ENCODE measurements around the gene CHCHD10. TPM values are rescaled to one million over a fixed set of nuclear protein-coding genes. Genes with fewer than 3 reads are reported as not detected.
A peak's percentile ranks its signal among the peaks of the same experiment; 100 is the strongest.

CHCHD10 gene
- polyA plus RNA-seq, 1 experiment: 10.1 TPM

GRCh38 chr22:23774114-23774921, 6.5 kb upstream of the CHCHD10 start:
- no peak for TF ChIP-seq CTCF (IDR thresholded peaks at IDR 0.05; ENCODE audit: low read depth, low read length)
- H3K27ac ChIP-seq (ENCODE audit: low read depth, low read length): no peak overlapping the region
- H3K4me3 ChIP-seq (ENCODE audit: low read depth, low read length): no peak overlapping the region
- CTCF ChIA-PET: interaction anchor here (1.0 to 1.6 kb wide), 2 partner anchors 75 to 119 kb away, joined by 3 to 11 read pairs; no protein-coding TSS in a partner anchor
- DNase-seq (ENCODE audit: low read depth, low spot score): no peak
- POLR2A ChIA-PET: interaction anchor here (1.1 to 1.2 kb wide), 2 partner anchors 23 to 83 kb away, joined by 3 to 4 read pairs; partner anchors contain the start of gene ZNF70
- H3K27me3 ChIP-seq (ENCODE audit: control insufficient read depth, insufficient read depth, low read length): no peaks in the 10 kb centered on the region
- no peaks in the 10 kb centered on the region; the same call in 1 of the 2 replicates for H3K9me3 ChIP-seq (ENCODE audit: control insufficient read depth, insufficient read depth, low read length)

GRCh38 chr22:23773483-23774113, 5.8 kb upstream of the CHCHD10 start:
- H3K9me3 ChIP-seq (ENCODE audit: control insufficient read depth, insufficient read depth, low read length): no peaks in the 10 kb centered on the region; the same call in 1 of the 2 replicates
- ChIA-PET CTCF (interaction anchor here (1.1 kb wide), 1 partner anchor 76 kb away, joined by 3 read pairs; no protein-coding TSS in a partner anchor), POLR2A (interaction anchor here (1.2 kb wide), 1 partner anchor 23 kb away, joined by 3 read pairs; the partner anchor contains the start of gene ZNF70)
- no peaks in the 10 kb centered on the region for H3K27me3 ChIP-seq (ENCODE audit: control insufficient read depth, insufficient read depth, low read length)
- TF ChIP-seq CTCF (IDR thresholded peaks at IDR 0.05; ENCODE audit: low read depth, low read length): no peak
- H3K4me3 ChIP-seq (ENCODE audit: low read depth, low read length): peak overlapping the region; percentile 60
- no peak overlapping the region for H3K27ac ChIP-seq (ENCODE audit: low read depth, low read length)
- DNase-seq (ENCODE audit: low read depth, low spot score): no peak

GRCh38 chr22:23772649-23773473, 5.1 kb upstream of the CHCHD10 start, which contains the start of gene MMP11:
MMP11 (plus strand) TSS chr22:23772849; CDS start chr22:23772871, 22 bp downstream.
- no peak for DNase-seq (ENCODE audit: low read depth, low spot score)
- CTCF ChIA-PET: interaction anchor here (1.1 to 2.2 kb wide), 2 partner anchors 72 to 77 kb away, joined by 3 to 12 read pairs; no protein-coding TSS in a partner anchor
- POLR2A ChIA-PET: no interaction called here

GRCh38 chr22:23772315-23772648, 4.5 kb upstream of the CHCHD10 start:
- Histone ChIP-seq H3K9me3 (ENCODE audit: control insufficient read depth, insufficient read depth, low read length) (no peaks in the 10 kb centered on the region; the same call in 1 of the 2 replicates), H3K4me3 (ENCODE audit: low read depth, low read length) (peak overlapping the region; percentile 50), H3K27me3 (ENCODE audit: control insufficient read depth, insufficient read depth, low read length) (no peaks in the 10 kb centered on the region), H3K27ac (ENCODE audit: low read depth, low read length) (no peak overlapping the region)
- ChIA-PET POLR2A (no interaction called here), CTCF (interaction anchor here (2.2 kb wide), 1 partner anchor 73 kb away, joined by 12 read pairs; no protein-coding TSS in a partner anchor)
- TF ChIP-seq CTCF (IDR thresholded peaks at IDR 0.05; ENCODE audit: low read depth, low read length): no peak
- DNase-seq (ENCODE audit: low read depth, low spot score): no peak

More at GRCh38 chr22:23772649-23773473, 5.1 kb upstream of the CHCHD10 start, which contains the start of gene MMP11:
- Histone ChIP-seq H3K27me3 (ENCODE audit: control insufficient read depth, insufficient read depth, low read length) (no peaks in the 10 kb centered on the region), H3K4me3 (ENCODE audit: low read depth, low read length) (peak within 1 kb of the TSS; percentile 60), H3K9me3 (ENCODE audit: control insufficient read depth, insufficient read depth, low read length) (no peaks in the 10 kb centered on the region; the same call in 1 of the 2 replicates), H3K27ac (ENCODE audit: low read depth, low read length) (no peak within 1 kb of the TSS)
- 0 out of 2 replicates have a peak, but pooled peaks have one; percentile 5 for TF ChIP-seq CTCF (IDR thresholded peaks at IDR 0.05; ENCODE audit: low read depth, low read length)
